Mesenchymal stem cell (in vitro differentiated cells and primary cell): ENCODE measurements around the gene UBXN1.
A peak's percentile ranks its signal among the peaks of the same experiment; 100 is the strongest.

Source experiments
- DNase-seq: peaks from one replicate; pipeline ENCODE4 v3.0.0-alpha.2; 2013
- H2AFZ ChIP-seq: one replicate; pipeline ENCODE4 v1.6.1; 2013; ENCODE audit warnings: low read depth, mild to moderate bottlenecking, control low read depth, inconsistent platforms, low read length, moderate library complexity
- H2AK5ac ChIP-seq: 2 replicates; pipeline ENCODE4 v1.6.1; 2013; ENCODE audit warnings: low read length, moderate library complexity, mild to moderate bottlenecking, inconsistent platforms; ENCODE audit not compliant: severe bottlenecking
- H2BK120ac ChIP-seq: one replicate; pipeline ENCODE4 v1.6.1; 2013; ENCODE audit warnings: low read depth, mild to moderate bottlenecking, inconsistent platforms, low read length, moderate library complexity
- H2BK12ac ChIP-seq, 2 experiments: one replicate each; pipeline ENCODE4 v1.6.1; 2013; ENCODE audit warnings: inconsistent platforms in 2 of 2, low read length in 2 of 2, mild to moderate bottlenecking in 2 of 2, moderate library complexity in 2 of 2, control low read depth in 1 of 2
- H2BK15ac ChIP-seq: one replicate; pipeline ENCODE4 v1.6.1; 2013; ENCODE audit warnings: mild to moderate bottlenecking, low read depth, inconsistent platforms; ENCODE audit not compliant: poor library complexity, severe bottlenecking
- H2BK5ac ChIP-seq: 2 replicates; pipeline ENCODE4 v1.6.1; 2013; ENCODE audit warnings: low read depth, mild to moderate bottlenecking, low read length, control low read depth, inconsistent platforms; ENCODE audit not compliant: poor library complexity, severe bottlenecking
- H3K14ac ChIP-seq, 2 experiments: one replicate each; pipeline ENCODE4 v1.6.1; 2013; ENCODE audit warnings: inconsistent platforms in 2 of 2, low read length in 2 of 2, control low read depth in 1 of 2, mild to moderate bottlenecking in 1 of 2, moderate library complexity in 1 of 2
- H3K18ac ChIP-seq, 2 experiments: one replicate each; pipeline ENCODE4 v1.6.1; 2013; ENCODE audit warnings: inconsistent platforms in 2 of 2, low read length in 2 of 2, control low read depth in 1 of 2, low read depth in 1 of 2, mild to moderate bottlenecking in 1 of 2
- H3K23ac ChIP-seq, 2 experiments: one replicate each; pipeline ENCODE4 v1.6.1; 2013; ENCODE audit warnings: inconsistent platforms in 2 of 2, low read length in 2 of 2, mild to moderate bottlenecking in 2 of 2, moderate library complexity in 2 of 2, control low read depth in 1 of 2
- H3K27ac ChIP-seq: 2 replicates; pipeline ENCODE4 v1.5.1; 2013; ENCODE audit warnings: mild to moderate bottlenecking, moderate library complexity, low read length, control low read depth, inconsistent platforms; ENCODE audit not compliant: poor library complexity, severe bottlenecking
- H3K27me3 ChIP-seq, 2 experiments: 2 replicates each; pipeline versions ENCODE4 v1.6.1 to v1.7.0; 2013; ENCODE audit warnings: low read length in 2 of 2, mild to moderate bottlenecking in 2 of 2, moderate library complexity in 2 of 2, control low read depth in 1 of 2, inconsistent platforms in 1 of 2; ENCODE audit not compliant: control insufficient read depth in 1 of 2, insufficient read depth in 1 of 2
- H3K36me3 ChIP-seq, 2 experiments: 2 replicates each; pipeline versions ENCODE4 v1.6.1 to v1.7.0; 2013; ENCODE audit warnings: low read length in 2 of 2, control low read depth in 1 of 2, inconsistent platforms in 1 of 2, low read depth in 1 of 2, mild to moderate bottlenecking in 1 of 2; ENCODE audit not compliant: insufficient read depth in 2 of 2, control insufficient read depth in 1 of 2
- H3K4ac ChIP-seq, 2 experiments: one replicate each; pipeline ENCODE4 v1.6.1; 2013; ENCODE audit warnings: inconsistent platforms in 2 of 2, low read length in 2 of 2, mild to moderate bottlenecking in 2 of 2, moderate library complexity in 2 of 2, control low read depth in 1 of 2, low read depth in 1 of 2
- H3K4me1 ChIP-seq: 2 replicates; pipeline ENCODE4 v1.6.1; 2013; ENCODE audit warnings: low read depth, low read length, control low read depth; ENCODE audit not compliant: control insufficient read depth, insufficient read depth
- H3K4me2 ChIP-seq: 2 replicates; pipeline ENCODE4 v1.6.1; 2013; ENCODE audit warnings: low read length, mild to moderate bottlenecking, inconsistent platforms; ENCODE audit not compliant: poor library complexity, severe bottlenecking
- H3K4me3 ChIP-seq, 2 experiments: 2 replicates each; pipeline versions ENCODE4 v1.5.1 to v1.7.0; 2013; ENCODE audit warnings: low read length in 2 of 2, mild to moderate bottlenecking in 2 of 2, control low read depth in 1 of 2, low read depth in 1 of 2; ENCODE audit not compliant: insufficient read depth in 1 of 2
- H3K79me1 ChIP-seq: replicated peaks from 2 replicates; pipeline ENCODE4 v1.6.1; 2013; ENCODE audit warnings: mild to moderate bottlenecking, control low read depth, low read length, inconsistent platforms; ENCODE audit not compliant: poor library complexity, severe bottlenecking
- H3K9ac ChIP-seq: 2 replicates; pipeline ENCODE4 v1.7.0; 2013; ENCODE audit warnings: mild to moderate bottlenecking, low read length, moderate library complexity
- H3K9me3 ChIP-seq: 2 replicates; pipeline ENCODE4 v1.7.0; 2013; ENCODE audit warnings: mild to moderate bottlenecking, low read length; ENCODE audit not compliant: control insufficient read depth
- H4K8ac ChIP-seq: one replicate; pipeline ENCODE4 v1.6.1; 2013; ENCODE audit warnings: inconsistent platforms, mild to moderate bottlenecking, low read length, moderate library complexity
- H4K91ac ChIP-seq: one replicate; pipeline ENCODE4 v1.6.1; 2013; ENCODE audit warnings: mild to moderate bottlenecking, low read length, inconsistent platforms
- WGBS: methylation state at CpG from one replicate; pipeline ENCODE4 v1.1.7; 2013; ENCODE audit warnings: mixed read lengths; 5-methylcytosine and 5-hydroxymethylcytosine counted together

Gene UBXN1

GRCh38 chr11:62727165-62727871, 48.4 kb upstream of the UBXN1 start, which contains the start of gene HNRNPUL2:
Gene HNRNPUL2, minus strand, starts transcription at chr11:62727457. Its CDS starts 301 bp downstream, at chr11:62727156.
- Histone ChIP-seq H3K4me1 (peaks cover 7% of the 10 kb centered on the region), H3K27me3 (no peaks in the 10 kb centered on the region), H3K79me1 (peaks cover 4% of the 10 kb centered on the region), H3K9ac (peak within 1 kb of the TSS; percentile 98), H3K18ac (peak within 1 kb of the TSS; percentile 99 to 100), H3K23ac (peak within 1 kb of the TSS; percentile 98 to 99), H3K4me3 (peak within 1 kb of the TSS; percentile 97 to 100), H2AFZ (peak within 1 kb of the TSS; percentile 78), H4K8ac (peak within 1 kb of the TSS; percentile 100), H4K91ac (peak within 1 kb of the TSS; percentile 94), H3K9me3 (no peaks in the 10 kb centered on the region), H2BK5ac (peak within 1 kb of the TSS; percentile 92), H2AK5ac (peak within 1 kb of the TSS; percentile 60), H2BK120ac (peak within 1 kb of the TSS; percentile 71), H3K4me2 (peak within 1 kb of the TSS; percentile 99), H3K4ac (peak within 1 kb of the TSS; percentile 89 to 99), H2BK12ac (peak within 1 kb of the TSS in 1 of 2 experiments; percentile 78), H3K27ac (peak within 1 kb of the TSS; percentile 99), H3K14ac (peak within 1 kb of the TSS; percentile 89 to 94), H2BK15ac (peak within 1 kb of the TSS; percentile 97), H3K36me3 (peaks cover 15 to 25% of the 10 kb centered on the region in 2 experiments)
- peak; percentile 99 for DNase-seq
- WGBS: under 1% methylated on average over 57 of the region's 72 CpGs

GRCh38 chr11:62726915-62727164, 48.0 kb upstream of the UBXN1 start:
- Histone ChIP-seq H3K4me1 (peaks cover 8% of the 10 kb centered on the region), H2BK12ac (no peak overlapping the region), H4K8ac (peak overlapping the region; percentile 86), H2BK15ac (peak overlapping the region; percentile 64), H2BK5ac (peak overlapping the region; percentile 92), H3K9ac (peak overlapping the region; percentile 98), H3K4me2 (peak overlapping the region; percentile 87), H2AK5ac (no peak overlapping the region), H3K27me3 (no peaks in the 10 kb centered on the region), H3K18ac (peak overlapping the region; percentile 97 to 100), H3K36me3 (peaks cover 17 to 30% of the 10 kb centered on the region in 2 experiments), H3K14ac (peak overlapping the region; percentile 89 to 94), H3K4me3 (peak overlapping the region; percentile 97 to 100), H3K4ac (peak overlapping the region; percentile 88 to 99), H2AFZ (peak overlapping the region; percentile 71), H3K79me1 (peaks cover 5% of the 10 kb centered on the region), H2BK120ac (peak overlapping the region; percentile 27), H3K27ac (peak overlapping the region; percentile 39), H3K23ac (peak overlapping the region in 1 of 2 experiments; percentile 75), H4K91ac (peak overlapping the region; percentile 94), H3K9me3 (no peaks in the 10 kb centered on the region)
- WGBS: under 1% methylated on average over 37 of the region's 37 CpGs
- DNase-seq: no peak

GRCh38 chr11:62726156-62726914, 47.5 kb upstream of the UBXN1 start:
- DNase-seq: no peak
- peak overlapping the region in 1 of 2 experiments; percentile 78 for H2BK12ac ChIP-seq
- H3K4me3 ChIP-seq: peak overlapping the region; percentile 97 to 100
- H3K9ac ChIP-seq: peak overlapping the region; percentile 98
- H2AFZ ChIP-seq: peak overlapping the region; percentile 71
- under 1% methylated on average over 51 of the region's 51 CpGs for WGBS
- H2BK120ac ChIP-seq: peak overlapping the region; percentile 27
- no peaks in the 10 kb centered on the region for H3K9me3 ChIP-seq
- peak overlapping the region; percentile 87 for H3K4me2 ChIP-seq
- peak overlapping the region; percentile 94 for H4K91ac ChIP-seq
- H3K79me1 ChIP-seq: peaks cover 5% of the 10 kb centered on the region
- peak overlapping the region; percentile 22 for H2AK5ac ChIP-seq
- peak overlapping the region; percentile 86 for H4K8ac ChIP-seq
- peak overlapping the region; percentile 98 to 99 for H3K23ac ChIP-seq
- H3K18ac ChIP-seq: peak overlapping the region; percentile 97 to 100
- H3K4ac ChIP-seq: peak overlapping the region; percentile 88 to 99
- peak overlapping the region; percentile 92 for H2BK5ac ChIP-seq
- H2BK15ac ChIP-seq: peak overlapping the region; percentile 64
- peak overlapping the region; percentile 60 for H3K27ac ChIP-seq
- H3K4me1 ChIP-seq: peaks cover 9% of the 10 kb centered on the region
- no peaks in the 10 kb centered on the region for H3K27me3 ChIP-seq
- peaks cover 14 to 34% of the 10 kb centered on the region in 2 experiments for H3K36me3 ChIP-seq
- H3K14ac ChIP-seq: peak overlapping the region; percentile 89 to 94

- Histone ChIP-seq H3K18ac (no peak overlapping the region), H2BK15ac (no peak overlapping the region), H3K27ac (peak overlapping the region; percentile 23), H2AK5ac (no peak overlapping the region), H3K9ac (peak overlapping the region; percentile 98), H3K36me3 (peaks cover 12 to 36% of the 10 kb centered on the region in 2 experiments), H3K4me3 (peak overlapping the region in 1 of 2 experiments; percentile 100), H3K4ac (no peak overlapping the region), H4K91ac (no peak overlapping the region), H3K79me1 (peaks cover 4% of the 10 kb centered on the region), H4K8ac (no peak overlapping the region), H3K4me2 (peak overlapping the region; percentile 87), H3K14ac (no peak overlapping the region), H3K27me3 (no peaks in the 10 kb centered on the region), H3K9me3 (no peaks in the 10 kb centered on the region), H2AFZ (no peak overlapping the region), H3K4me1 (peaks cover 9% of the 10 kb centered on the region), H3K23ac (no peak overlapping the region), H2BK120ac (no peak overlapping the region), H2BK12ac (no peak overlapping the region), H2BK5ac (no peak overlapping the region)
- WGBS: under 1% methylated on average over 7 of the region's 7 CpGs
- no peak for DNase-seq
Observed at GRCh38 chr11:62725646-62726045, 46.8 kb upstream of the UBXN1 start.
